HCT116 (cell line): ENCODE data around the gene ZNF697. TPM values are rescaled to one million over a fixed set of nuclear protein-coding genes. Genes with fewer than 3 reads are reported as not detected.

Experiments used
- ATAC-seq: fragments of 200-7000 bp; cut with Tn5 transposase; 2 replicates; pipeline ENCODE4 v1.9.1; 2020; ENCODE audit warnings: mild to moderate bottlenecking, moderate library complexity
- BruUV-seq: library from RNA; stranded (reverse); fragments of 400-500 nt; replicated peaks from 2 replicates; lab custom pipeline; 2021; lab: Mats Ljungman, UMichigan
- CTCF ChIA-PET: fragments of 300-600 bp; sonication (Branson Sonifier 250); formaldehyde crosslinking; loops from one replicate; lab custom pipeline; 2021; ENCODE audit warnings: antibody characterized with exemption; lab: Charles Lee
- POLR2A ChIA-PET: fragments of 300-600, 350-600 bp; sonication (Branson Sonifier 250); formaldehyde crosslinking; loops from one replicate; lab custom pipeline; 2021; ENCODE audit warnings: antibody characterized with exemption; lab: Charles Lee
- RAD21 ChIA-PET, 2 experiments: fragments of 300-600 bp; sonication (Branson Sonifier 250); formaldehyde crosslinking; loops; one replicate each; lab custom pipeline; 2023; ENCODE audit warnings: low total read pairs in 2 of 2; ENCODE audit not compliant: uncharacterized antibody in 2 of 2, unreplicated experiment in 2 of 2, low non-redundant PET in 1 of 2; lab: Charles Lee
- DNase-seq: peaks from one replicate; pipeline ENCODE4 v3.0.0-alpha.2; 2010; ENCODE audit warnings: low read depth, low spot score
- H2AFZ ChIP-seq: fragments of 200-600 bp; shearing (Covaris generic), sonication (generic); 2 replicates; pipeline ENCODE4 v1.6.1; 2017; ENCODE audit warnings: low read depth, mixed run types, mixed read lengths, antibody characterized with exemption, low read length; ENCODE audit not compliant: poor library complexity, severe bottlenecking
- H3K27ac ChIP-seq: 2 replicates; pipeline ENCODE4 v1.5.1; 2012; ENCODE audit warnings: low read depth, low read length
- H3K27me3 ChIP-seq: fragments of 200-600 bp; sonication (generic); 2 replicates; pipeline ENCODE4 v1.6.1; 2016; ENCODE audit warnings: mixed run types, low read length, mixed read lengths; ENCODE audit not compliant: insufficient read depth
- H3K36me3 ChIP-seq, 2 experiments: fragments of 200-500 bp in 1 of 2; fragments of 200-600 bp in 1 of 2; sonication (Bioruptor generic) in 1 of 2; sonication (generic) in 1 of 2; 2 replicates each; pipeline versions ENCODE4 v1.5.1 to v1.6.1; 2014 to 2016; ENCODE audit warnings: low read length in 2 of 2, inconsistent platforms in 1 of 2, mixed read lengths in 1 of 2, mixed run types in 1 of 2; ENCODE audit not compliant: insufficient read depth in 2 of 2, control insufficient read depth in 1 of 2
- H3K4me1 ChIP-seq, 2 experiments: fragments of 200-600 bp in 1 of 2; sonication (generic) in 1 of 2; 2 replicates each; pipeline versions ENCODE4 v1.5.1 to v1.6.1; 2012 to 2017; ENCODE audit warnings: low read length in 2 of 2, inconsistent platforms in 1 of 2, mild to moderate bottlenecking in 1 of 2, mixed read lengths in 1 of 2, mixed run types in 1 of 2, moderate library complexity in 1 of 2; ENCODE audit not compliant: insufficient read depth in 2 of 2, control insufficient read depth in 1 of 2
- H3K4me2 ChIP-seq: fragments of 200-600 bp; sonication (generic); 2 replicates; pipeline ENCODE4 v1.6.1; 2017; ENCODE audit warnings: mixed run types, low read length, mixed read lengths
- H3K4me3 ChIP-seq, 2 experiments: fragments of 200-600 bp in 1 of 2; sonication (generic) in 1 of 2; replicated peaks in 1 of 2; 2 replicates each; pipeline ENCODE4 v1.5.1; 2011 to 2016; ENCODE audit warnings: low read length in 2 of 2, control low read depth in 1 of 2, low read depth in 1 of 2, mild to moderate bottlenecking in 1 of 2, mixed read lengths in 1 of 2, mixed run types in 1 of 2
- H3K79me2 ChIP-seq: fragments of 200-600 bp; sonication (generic); 2 replicates; pipeline ENCODE4 v1.6.1; 2017; ENCODE audit warnings: mild to moderate bottlenecking, mixed run types, low read length, moderate library complexity, mixed read lengths; ENCODE audit not compliant: insufficient read depth
- H3K9ac ChIP-seq: fragments of 200-600 bp; sonication (generic); 2 replicates; pipeline ENCODE4 v1.6.1; 2016; ENCODE audit warnings: low read length, mixed read lengths
- H3K9me2 ChIP-seq: fragments of 200-600 bp; sonication (generic), shearing (Covaris generic); 2 replicates; pipeline ENCODE4 v1.6.1; 2017; ENCODE audit warnings: mixed run types, mild to moderate bottlenecking, moderate library complexity; ENCODE audit not compliant: insufficient read depth
- H3K9me3 ChIP-seq, 2 experiments: fragments of 200-500 bp in 1 of 2; fragments of 200-600 bp in 1 of 2; sonication (Bioruptor generic) in 1 of 2; sonication (generic) in 1 of 2; 2 replicates each; pipeline ENCODE4 v1.6.1; 2014 to 2017; ENCODE audit warnings: low read length in 2 of 2, mixed read lengths in 2 of 2, inconsistent platforms in 1 of 2, low read depth in 1 of 2, mild to moderate bottlenecking in 1 of 2, mixed run types in 1 of 2, moderate library complexity in 1 of 2; ENCODE audit not compliant: control insufficient read depth in 1 of 2, insufficient read depth in 1 of 2
- H4K20me1 ChIP-seq: fragments of 200-600 bp; sonication (generic), shearing (Covaris generic); 2 replicates; pipeline ENCODE4 v1.6.1; 2017; ENCODE audit warnings: mixed run types, mild to moderate bottlenecking, moderate library complexity; ENCODE audit not compliant: insufficient read depth
- CBX3 ChIP-seq: IDR thresholded peaks from 2 replicates; pipeline ENCODE4 v1.6.1; 2012; ENCODE audit warnings: low read depth
- EGR1 ChIP-seq: IDR thresholded peaks from 2 replicates; pipeline ENCODE4 v1.6.1; 2012; ENCODE audit warnings: low read depth
- ELF1 ChIP-seq: IDR thresholded peaks from 2 replicates; pipeline ENCODE4 v1.6.1; 2012; ENCODE audit warnings: low read depth, borderline replicate concordance
- EZH2 ChIP-seq: fragments of 200-600 bp; sonication (generic); IDR thresholded peaks from 2 replicates; pipeline ENCODE4 v1.6.1; 2017; ENCODE audit warnings: antibody characterized with exemption, mixed run types
- EZH2phosphoT487 ChIP-seq: fragments of 200-600 bp; IDR thresholded peaks from 2 replicates; pipeline ENCODE4 v1.6.1; 2018; ENCODE audit warnings: antibody characterized with exemption, borderline replicate concordance
- FOSL1 ChIP-seq: IDR thresholded peaks from 2 replicates; pipeline ENCODE4 v1.6.1; 2012; ENCODE audit warnings: low read depth
- JUND ChIP-seq: IDR thresholded peaks from 2 replicates; pipeline ENCODE4 v1.6.1; 2012
- POLR2A ChIP-seq: IDR thresholded peaks from 2 replicates; pipeline ENCODE4 v1.7.0; 2011; ENCODE audit warnings: borderline replicate concordance; ENCODE audit not compliant: insufficient read depth, insufficient read length; ENCODE audit errors: extremely low read depth
- POLR2AphosphoS5 ChIP-seq: IDR thresholded peaks from 2 replicates; pipeline ENCODE4 v1.6.1; 2011; ENCODE audit warnings: mild to moderate bottlenecking, low read depth, low read length, moderate library complexity
- RAD21 ChIP-seq: IDR thresholded peaks from 2 replicates; pipeline ENCODE4 v1.6.1; 2012; ENCODE audit warnings: low read depth, mild to moderate bottlenecking
- SIN3A ChIP-seq: IDR thresholded peaks from 2 replicates; pipeline ENCODE4 v1.6.1; 2012; ENCODE audit warnings: low read depth
- SP1 ChIP-seq: IDR thresholded peaks from 2 replicates; pipeline ENCODE4 v1.6.1; 2012; ENCODE audit warnings: low read depth
- YY1 ChIP-seq: IDR thresholded peaks from 2 replicates; pipeline ENCODE4 v1.6.1; 2011; ENCODE audit warnings: low read length, low read depth, moderate library complexity, mild to moderate bottlenecking; ENCODE audit not compliant: insufficient replicate concordance; ENCODE audit errors: extremely low read depth
- ZFX ChIP-seq: fragments of 450-650 bp; IDR thresholded peaks from 2 replicates; pipeline ENCODE4 v1.6.1; 2017
- ZNF274 ChIP-seq: fragments of 200-500 bp; sonication (Bioruptor generic); IDR thresholded peaks from 2 replicates; pipeline ENCODE4 v1.6.1; 2014; ENCODE audit warnings: mild to moderate bottlenecking, low read depth, low read length, inconsistent platforms
- intact Hi-C: fragments of 100-400 bp; cut with micrococcal nuclease; formaldehyde crosslinking; loops from 2 replicates; pipeline ENCODE4 v1.10.0; 2022
- total RNA-seq: library from RNA; stranded (reverse); gene quantifications from one replicate; pipeline ENCODE4 v1.2.1, GENCODE V29; 2021; ENCODE audit not compliant: unreplicated experiment
- TF ChIP-seq, protein P1 (sequence below): IDR thresholded peaks from 2 replicates; pipeline ENCODE4 v1.6.1; 2012; ENCODE audit warnings: low read depth
- TF ChIP-seq, protein P2 (sequence below), 3 experiments: fragments of 200-600 bp in 1 of 3; sonication (generic) in 1 of 3; IDR thresholded peaks in 2 of 3; conservative IDR thresholded peaks in 1 of 3; 2 replicates each; pipeline ENCODE4 v1.5.1; 2012 to 2017; ENCODE audit warnings: low read depth in 2 of 3, low read length in 2 of 3, antibody characterized with exemption in 1 of 3, borderline replicate concordance in 1 of 3, control low read depth in 1 of 3, mild to moderate bottlenecking in 1 of 3, mixed read lengths in 1 of 3, mixed run types in 1 of 3, moderate library complexity in 1 of 3; ENCODE audit not compliant: insufficient read depth in 1 of 3

ZNF697 gene
- total RNA-seq, 1 experiment from 2014 or later: 5.9 TPM

DNA sequence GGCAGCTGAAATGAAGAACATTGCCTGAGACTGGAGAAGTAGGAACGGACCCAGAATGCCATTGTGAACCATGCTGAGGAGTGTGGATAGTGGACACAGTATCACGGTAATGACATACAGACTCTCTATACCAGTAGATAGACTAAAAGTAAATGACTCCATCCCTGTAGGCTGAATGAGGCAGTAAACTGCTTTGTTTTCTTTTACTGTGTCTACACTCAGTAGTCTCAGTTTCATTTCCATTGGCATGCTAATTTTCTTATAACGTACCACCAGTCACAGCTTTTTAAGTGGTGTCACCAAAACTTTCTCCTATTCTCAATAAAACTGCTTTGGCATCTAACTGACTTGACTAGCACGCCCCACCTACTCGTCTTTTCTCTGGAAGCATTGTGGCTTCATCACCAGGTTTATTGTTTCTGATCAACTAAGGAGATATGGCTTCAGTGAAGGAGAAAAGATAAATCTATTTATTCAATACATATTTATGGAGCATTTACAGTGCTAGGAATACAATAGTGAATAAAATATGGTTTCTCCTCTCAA is 8.4 kb upstream of the ZNF697 start:
- ChIA-PET CTCF (interaction anchor here (1.5 to 10.0 kb wide), 2 partner anchors 8 to 19 kb away, joined by 3 to 69 read pairs; partner anchors contain the start of gene ZNF697), POLR2A (interaction anchor here (1.6 to 1.8 kb wide), 2 partner anchors 8 to 18 kb away, joined by 3 to 4 read pairs; partner anchors contain the start of gene ZNF697), RAD21 (no interaction called here)
- ATAC-seq (no peak), DNase-seq (no peak)
- Histone ChIP-seq H3K27ac (no peak overlapping the region), H4K20me1 (no peaks in the 10 kb centered on the region), H3K27me3 (peaks cover 43% of the 10 kb centered on the region), H3K4me1 (peaks cover 0 to 5% of the 10 kb centered on the region in 2 experiments; a peak in 1 of 4 replicates), H3K9me3 (no peaks in the 10 kb centered on the region), H3K9me2 (no peaks in the 10 kb centered on the region), H3K79me2 (no peaks in the 10 kb centered on the region), H3K9ac (no peak overlapping the region), H3K4me3 (no peak overlapping the region), H3K36me3 (no peaks in the 10 kb centered on the region), H2AFZ (no peak overlapping the region), H3K4me2 (no peak overlapping the region)
- intact Hi-C loops: no loop called here
- BruUV-seq: no TSS peak
- no peak for TF ChIP-seq SIN3A

GRCh38 chr1:119655154-119655553 is 7.1 kb upstream of the ZNF697 start:
- DNase-seq: no peak
- H2AFZ ChIP-seq: no peak overlapping the region
- ATAC-seq: no peak
- no peak overlapping the region for H3K4me2 ChIP-seq
- peaks cover 55% of the 10 kb centered on the region for H3K27me3 ChIP-seq
- intact Hi-C loops: no loop called here
- no peaks in the 10 kb centered on the region for H3K9me2 ChIP-seq
- H3K36me3 ChIP-seq: no peaks in the 10 kb centered on the region
- H3K4me3 ChIP-seq: no peak overlapping the region
- CTCF ChIA-PET: interaction anchor here (1.1 to 2.7 kb wide), 2 partner anchors 20 to 44 kb away, joined by 3 to 11 read pairs; no protein-coding TSS in a partner anchor
- RAD21 ChIA-PET: no interaction called here
- H4K20me1 ChIP-seq: no peaks in the 10 kb centered on the region
- H3K79me2 ChIP-seq: no peaks in the 10 kb centered on the region
- BruUV-seq: no TSS peak
- H3K9ac ChIP-seq: no peak overlapping the region
- H3K27ac ChIP-seq: no peak overlapping the region
- POLR2A ChIA-PET: no interaction called here
- H3K4me1 ChIP-seq: peaks cover 0 to 1% of the 10 kb centered on the region in 2 experiments; a peak in 1 of 4 replicates
- no peaks in the 10 kb centered on the region for H3K9me3 ChIP-seq
- TF ChIP-seq POLR2AphosphoS5: no peak
- TF ChIP-seq YY1: no peak
- no peak for TF ChIP-seq POLR2A
- TF ChIP-seq EZH2phosphoT487: no peak
- TF ChIP-seq, protein P1, sequence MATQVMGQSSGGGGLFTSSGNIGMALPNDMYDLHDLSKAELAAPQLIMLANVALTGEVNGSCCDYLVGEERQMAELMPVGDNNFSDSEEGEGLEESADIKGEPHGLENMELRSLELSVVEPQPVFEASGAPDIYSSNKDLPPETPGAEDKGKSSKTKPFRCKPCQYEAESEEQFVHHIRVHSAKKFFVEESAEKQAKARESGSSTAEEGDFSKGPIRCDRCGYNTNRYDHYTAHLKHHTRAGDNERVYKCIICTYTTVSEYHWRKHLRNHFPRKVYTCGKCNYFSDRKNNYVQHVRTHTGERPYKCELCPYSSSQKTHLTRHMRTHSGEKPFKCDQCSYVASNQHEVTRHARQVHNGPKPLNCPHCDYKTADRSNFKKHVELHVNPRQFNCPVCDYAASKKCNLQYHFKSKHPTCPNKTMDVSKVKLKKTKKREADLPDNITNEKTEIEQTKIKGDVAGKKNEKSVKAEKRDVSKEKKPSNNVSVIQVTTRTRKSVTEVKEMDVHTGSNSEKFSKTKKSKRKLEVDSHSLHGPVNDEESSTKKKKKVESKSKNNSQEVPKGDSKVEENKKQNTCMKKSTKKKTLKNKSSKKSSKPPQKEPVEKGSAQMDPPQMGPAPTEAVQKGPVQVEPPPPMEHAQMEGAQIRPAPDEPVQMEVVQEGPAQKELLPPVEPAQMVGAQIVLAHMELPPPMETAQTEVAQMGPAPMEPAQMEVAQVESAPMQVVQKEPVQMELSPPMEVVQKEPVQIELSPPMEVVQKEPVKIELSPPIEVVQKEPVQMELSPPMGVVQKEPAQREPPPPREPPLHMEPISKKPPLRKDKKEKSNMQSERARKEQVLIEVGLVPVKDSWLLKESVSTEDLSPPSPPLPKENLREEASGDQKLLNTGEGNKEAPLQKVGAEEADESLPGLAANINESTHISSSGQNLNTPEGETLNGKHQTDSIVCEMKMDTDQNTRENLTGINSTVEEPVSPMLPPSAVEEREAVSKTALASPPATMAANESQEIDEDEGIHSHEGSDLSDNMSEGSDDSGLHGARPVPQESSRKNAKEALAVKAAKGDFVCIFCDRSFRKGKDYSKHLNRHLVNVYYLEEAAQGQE: no peak
- no peak for TF ChIP-seq FOSL1
- TF ChIP-seq ELF1: no peak
- TF ChIP-seq EGR1: no peak
- TF ChIP-seq CBX3: no peak
- TF ChIP-seq ZFX: no peak
- TF ChIP-seq JUND: no peak
- TF ChIP-seq ZNF274: no peak
- no peak for TF ChIP-seq SP1
- TF ChIP-seq, protein P2, sequence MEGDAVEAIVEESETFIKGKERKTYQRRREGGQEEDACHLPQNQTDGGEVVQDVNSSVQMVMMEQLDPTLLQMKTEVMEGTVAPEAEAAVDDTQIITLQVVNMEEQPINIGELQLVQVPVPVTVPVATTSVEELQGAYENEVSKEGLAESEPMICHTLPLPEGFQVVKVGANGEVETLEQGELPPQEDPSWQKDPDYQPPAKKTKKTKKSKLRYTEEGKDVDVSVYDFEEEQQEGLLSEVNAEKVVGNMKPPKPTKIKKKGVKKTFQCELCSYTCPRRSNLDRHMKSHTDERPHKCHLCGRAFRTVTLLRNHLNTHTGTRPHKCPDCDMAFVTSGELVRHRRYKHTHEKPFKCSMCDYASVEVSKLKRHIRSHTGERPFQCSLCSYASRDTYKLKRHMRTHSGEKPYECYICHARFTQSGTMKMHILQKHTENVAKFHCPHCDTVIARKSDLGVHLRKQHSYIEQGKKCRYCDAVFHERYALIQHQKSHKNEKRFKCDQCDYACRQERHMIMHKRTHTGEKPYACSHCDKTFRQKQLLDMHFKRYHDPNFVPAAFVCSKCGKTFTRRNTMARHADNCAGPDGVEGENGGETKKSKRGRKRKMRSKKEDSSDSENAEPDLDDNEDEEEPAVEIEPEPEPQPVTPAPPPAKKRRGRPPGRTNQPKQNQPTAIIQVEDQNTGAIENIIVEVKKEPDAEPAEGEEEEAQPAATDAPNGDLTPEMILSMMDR (IDR thresholded peaks at IDR 0.05 in 2 of 3, conservative IDR thresholded peaks at IDR 0.05 in 1 of 3; ENCODE audit: borderline replicate concordance in 1 of 3, insufficient read depth in 1 of 3, low read depth in 2 of 3, low read length in 2 of 3): no peak
- TF ChIP-seq RAD21: no peak
- no peak for TF ChIP-seq EZH2
